PC-9 (cell line): ENCODE results near the gene KRTAP10-11.

ENCODE experiments used
- EZH2 ChIP-seq: fragments of 200-600 bp; sonication (generic); IDR thresholded peaks from 2 replicates; pipeline ENCODE4 v1.8.0; 2017; ENCODE audit warnings: antibody characterized with exemption, low read depth
- TF ChIP-seq, protein P1 (sequence below): fragments of 200-600 bp; sonication (generic); conservative IDR thresholded peaks from 2 replicates; pipeline ENCODE4 v1.6.1; 2017; ENCODE audit warnings: mixed run types, antibody characterized with exemption, mild to moderate bottlenecking, moderate library complexity

DNA sequence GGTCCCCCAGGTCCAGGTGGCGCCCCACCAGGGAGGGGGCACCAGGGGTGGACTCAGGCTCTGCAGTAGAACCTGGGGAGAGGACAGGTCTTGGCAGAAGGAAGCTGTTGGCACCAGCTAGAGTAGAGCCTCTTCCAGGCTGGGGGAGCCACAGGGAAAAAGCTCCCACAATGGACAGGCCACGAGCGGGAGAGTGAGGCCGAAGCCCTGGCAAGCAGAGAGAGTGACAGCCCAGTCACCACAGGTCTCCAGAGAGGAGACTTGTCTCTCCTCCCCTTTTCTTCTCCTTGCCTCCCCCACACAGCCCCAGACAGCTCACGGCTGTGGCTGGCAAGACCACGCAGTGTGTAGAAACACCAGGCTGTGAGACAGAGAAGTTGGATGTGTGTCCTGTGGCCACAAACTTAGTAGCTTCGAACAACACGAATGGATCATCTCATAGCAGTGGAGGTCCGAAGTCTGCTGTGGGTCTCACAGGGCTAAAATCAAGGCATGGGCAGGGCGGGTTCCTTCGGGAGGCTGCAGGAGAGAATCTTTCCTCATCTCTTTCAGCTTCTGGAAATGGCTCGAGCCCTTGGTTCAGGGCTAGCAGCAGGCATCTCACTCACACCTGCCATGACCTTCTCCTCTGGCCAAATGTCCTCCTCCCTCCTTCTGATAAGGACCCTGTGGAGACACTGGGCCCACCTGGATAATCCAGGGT lies 4.9 kb downstream of the KRTAP10-11 start:
- TF ChIP-seq, protein P1, sequence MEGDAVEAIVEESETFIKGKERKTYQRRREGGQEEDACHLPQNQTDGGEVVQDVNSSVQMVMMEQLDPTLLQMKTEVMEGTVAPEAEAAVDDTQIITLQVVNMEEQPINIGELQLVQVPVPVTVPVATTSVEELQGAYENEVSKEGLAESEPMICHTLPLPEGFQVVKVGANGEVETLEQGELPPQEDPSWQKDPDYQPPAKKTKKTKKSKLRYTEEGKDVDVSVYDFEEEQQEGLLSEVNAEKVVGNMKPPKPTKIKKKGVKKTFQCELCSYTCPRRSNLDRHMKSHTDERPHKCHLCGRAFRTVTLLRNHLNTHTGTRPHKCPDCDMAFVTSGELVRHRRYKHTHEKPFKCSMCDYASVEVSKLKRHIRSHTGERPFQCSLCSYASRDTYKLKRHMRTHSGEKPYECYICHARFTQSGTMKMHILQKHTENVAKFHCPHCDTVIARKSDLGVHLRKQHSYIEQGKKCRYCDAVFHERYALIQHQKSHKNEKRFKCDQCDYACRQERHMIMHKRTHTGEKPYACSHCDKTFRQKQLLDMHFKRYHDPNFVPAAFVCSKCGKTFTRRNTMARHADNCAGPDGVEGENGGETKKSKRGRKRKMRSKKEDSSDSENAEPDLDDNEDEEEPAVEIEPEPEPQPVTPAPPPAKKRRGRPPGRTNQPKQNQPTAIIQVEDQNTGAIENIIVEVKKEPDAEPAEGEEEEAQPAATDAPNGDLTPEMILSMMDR, result no peak
- no peak for TF ChIP-seq EZH2
